Measurements from ENCODE around the gene NSL1.
"Not testable (repeated sequence)": the region's sequence is repeated elsewhere in the genome, so short reads cannot be mapped to it uniquely, and the experiment has no call there.

NSL1 gene

DNA sequence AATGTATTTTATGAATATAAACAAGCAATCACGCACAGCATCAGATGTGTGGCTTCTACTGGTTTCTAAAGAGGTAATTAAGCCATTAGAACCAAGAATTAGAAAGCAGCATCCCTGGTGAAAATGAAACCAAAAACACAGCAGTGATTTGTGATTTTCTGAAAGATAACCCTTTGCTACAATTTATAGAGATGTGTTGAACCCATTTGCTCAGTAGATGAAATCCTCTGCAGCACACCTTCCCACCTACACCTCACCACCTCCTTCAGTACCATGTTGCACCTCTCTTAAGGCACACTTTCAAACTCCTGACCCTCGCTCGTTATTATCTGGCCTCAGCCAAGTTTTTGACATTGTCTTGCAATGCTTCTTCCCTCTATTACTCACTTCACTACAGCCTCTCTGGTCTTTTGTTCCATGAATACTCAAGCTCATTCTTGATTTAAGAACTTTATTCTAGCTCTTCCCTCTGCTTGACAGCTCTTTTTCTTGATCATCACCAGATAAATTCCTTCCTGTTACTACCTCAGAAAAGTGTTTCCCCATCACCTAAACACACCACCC, 38.6 kb downstream of the NSL1 start:
- no peak overlapping the region for H3K4me3 ChIP-seq (ENCODE audit: low read depth, low read length)

DNA sequence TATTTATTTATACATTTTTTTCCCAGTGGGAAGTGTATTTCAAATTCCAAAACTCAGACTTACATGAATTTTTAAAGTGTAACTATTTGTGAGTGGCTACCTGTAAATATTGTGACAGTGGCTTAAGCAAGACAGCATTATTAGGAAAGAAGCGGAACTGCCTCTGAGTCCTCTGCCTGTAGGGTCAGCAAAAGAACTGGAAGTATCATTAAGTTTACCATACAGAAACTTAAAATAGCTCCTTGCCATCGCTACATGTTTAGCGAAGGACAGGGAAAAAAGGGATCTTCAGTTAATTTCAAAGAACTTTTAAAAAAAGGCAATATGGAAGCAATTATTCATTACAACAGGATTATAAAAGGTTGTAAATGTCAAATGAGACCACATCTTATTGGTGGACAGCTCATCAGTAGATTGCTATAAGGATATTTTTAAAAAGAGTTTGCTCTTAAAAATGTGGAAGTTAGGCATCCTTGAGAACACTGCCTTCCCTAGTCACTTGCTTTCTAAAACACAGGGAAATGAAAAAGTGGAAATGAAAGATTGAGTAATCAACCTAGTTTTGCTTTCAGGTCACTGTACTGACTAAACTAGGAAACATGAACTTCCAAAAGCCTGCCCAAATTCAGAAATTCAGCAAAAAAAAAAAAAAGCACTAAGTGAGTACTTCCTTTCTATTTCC, 39.2 kb downstream of the NSL1 start:
- H3K4me3 ChIP-seq (ENCODE audit: low read depth, low read length) = no peak overlapping the region

GRCh38 chr1:212749821-212750535, 41.6 kb downstream of the NSL1 start:
- no peak overlapping the region for H3K4me3 ChIP-seq (ENCODE audit: low read depth, low read length)

DNA sequence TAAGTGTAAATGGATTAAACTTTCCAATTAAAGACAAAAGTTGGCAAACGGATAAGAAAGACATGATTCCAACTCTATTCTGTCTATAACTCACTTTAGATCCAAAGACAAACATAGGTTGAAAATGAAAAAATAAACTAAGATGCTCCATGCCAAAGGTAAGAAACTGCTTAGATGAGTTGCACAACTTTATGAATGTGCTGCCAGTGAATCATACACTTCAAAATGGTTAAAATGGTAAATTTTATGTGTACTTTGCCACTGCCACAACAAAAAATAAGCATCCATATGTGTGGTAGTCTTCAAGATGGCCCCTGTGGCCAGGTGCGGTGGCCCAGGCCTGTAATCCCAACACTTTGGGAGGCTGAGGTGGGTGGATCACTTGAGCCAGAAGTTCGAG, 45.0 kb downstream of the NSL1 start:
- no peak overlapping the region for H3K4me3 ChIP-seq (ENCODE audit: low read depth, low read length)

DNA sequence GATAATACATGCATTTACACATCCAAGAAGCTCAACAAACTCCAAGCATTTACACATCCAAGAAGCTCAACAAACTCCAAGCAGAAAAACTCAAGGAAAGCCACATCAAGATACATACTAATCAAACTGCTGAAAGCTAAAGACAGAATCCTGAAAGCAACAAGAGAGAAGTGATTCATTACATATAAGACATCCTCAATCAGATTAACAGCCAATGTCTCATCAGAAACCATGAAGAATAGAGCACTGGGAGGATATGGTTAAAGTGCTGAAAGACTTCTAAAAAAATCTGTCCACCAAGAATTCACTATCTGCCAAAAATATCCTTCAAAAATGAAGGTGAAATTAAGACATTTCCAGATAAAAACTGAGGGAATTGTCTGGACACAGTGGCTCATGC, 46.3 kb downstream of the NSL1 start:
- no peak overlapping the region for H3K4me3 ChIP-seq (ENCODE audit: low read depth, low read length)

DNA sequence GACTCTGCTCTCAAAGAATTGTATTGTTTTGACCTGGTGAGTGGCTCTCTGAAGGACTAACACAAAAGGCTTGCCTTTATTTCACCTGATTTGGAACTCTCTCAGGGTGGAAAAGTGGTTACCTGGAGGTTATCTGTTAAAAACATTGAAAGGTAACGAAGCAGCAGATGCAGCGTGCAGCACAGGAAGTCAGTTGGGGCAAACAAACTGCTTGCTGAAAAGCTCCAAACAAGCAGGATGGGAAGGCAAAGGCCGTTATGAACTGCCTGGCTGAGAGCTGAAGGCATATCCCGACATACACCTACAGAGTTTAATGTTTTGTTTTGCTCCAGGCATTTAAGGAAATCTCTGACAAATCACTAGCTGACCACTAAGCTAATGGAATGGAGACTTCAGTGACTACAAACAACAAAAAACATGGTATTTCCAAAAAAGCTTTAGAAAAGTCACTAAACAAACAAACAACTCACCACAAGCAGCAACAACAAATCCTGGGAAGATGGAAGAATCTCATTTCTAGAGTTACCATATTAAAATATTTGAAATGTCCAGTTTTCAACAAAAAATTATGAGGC, 47.6 kb downstream of the NSL1 start:
- H3K4me3 ChIP-seq (ENCODE audit: low read depth, low read length) = no peak overlapping the region

DNA sequence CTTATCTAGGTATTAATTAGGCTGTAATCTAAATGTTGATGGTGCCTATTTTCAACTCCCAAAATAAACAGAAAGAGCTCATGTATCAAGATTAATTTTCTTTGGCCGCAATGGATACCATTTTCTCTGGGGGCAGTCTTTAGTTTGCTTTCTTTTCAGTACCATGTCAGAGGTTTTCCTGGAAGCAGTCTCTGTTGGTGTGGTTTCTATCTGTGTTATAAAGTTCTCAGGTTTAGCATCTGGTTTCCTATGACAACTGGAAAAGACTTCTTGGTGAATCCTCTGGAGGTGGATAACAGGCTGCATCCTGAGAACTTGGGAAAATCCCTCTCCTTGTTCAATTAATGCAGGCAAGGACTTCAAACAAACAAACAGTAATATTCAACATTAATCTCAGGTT, 53.2 kb downstream of the NSL1 start:
- H3K4me3 ChIP-seq (ENCODE audit: low read depth, low read length) = no peak overlapping the region

GRCh38 chr1:212737559-212737958, 54.0 kb downstream of the NSL1 start:
- H3K4me3 ChIP-seq (ENCODE audit: low read depth, low read length) = no peak overlapping the region

GRCh38 chr1:212733109-212733508, 58.5 kb downstream of the NSL1 start:
- H3K4me3 ChIP-seq (ENCODE audit: low read depth, low read length) = no peak overlapping the region

DNA sequence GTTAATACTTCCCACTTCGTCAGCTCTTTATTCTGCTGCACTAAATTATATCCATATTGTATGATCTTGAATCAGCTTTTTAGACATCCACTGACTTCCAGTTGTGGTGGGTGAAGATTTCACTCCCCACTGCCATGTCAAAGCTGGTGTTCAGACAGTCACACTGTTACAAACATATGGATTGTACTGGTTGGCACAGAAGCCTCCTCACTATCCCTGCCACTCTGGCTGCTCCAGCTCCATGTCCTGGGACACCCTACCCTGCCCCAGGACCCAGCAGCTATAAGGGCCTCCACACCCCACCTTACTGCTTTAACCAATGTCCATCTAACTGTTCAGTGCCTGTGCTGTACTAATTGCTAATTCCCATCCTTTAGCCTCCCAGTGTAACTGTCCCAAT, 59.9 kb downstream of the NSL1 start:
- H3K4me3 ChIP-seq (ENCODE audit: low read depth, low read length) = no peak overlapping the region

DNA sequence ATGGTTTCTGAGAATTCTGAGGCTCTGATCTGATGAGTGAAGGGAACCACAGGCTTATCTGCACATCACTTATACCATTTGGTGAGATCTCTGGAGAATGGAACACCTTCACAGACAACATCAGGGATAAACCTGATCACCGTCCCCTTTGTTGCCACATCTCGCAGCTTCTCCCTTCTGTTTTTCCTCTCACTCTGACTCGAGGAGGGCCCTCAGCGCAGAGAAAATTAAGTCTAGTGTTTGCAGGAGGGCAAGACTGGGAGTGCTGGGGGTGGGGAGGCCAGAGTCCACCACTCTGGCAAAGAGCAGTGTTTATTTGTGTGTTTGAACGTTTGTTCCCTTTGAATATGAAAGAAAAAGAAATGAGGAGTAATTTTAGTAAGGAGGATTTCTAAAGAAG, 63.0 kb downstream of the NSL1 start:
- H3K4me3 ChIP-seq (ENCODE audit: low read depth, low read length) = no peak overlapping the region

DNA sequence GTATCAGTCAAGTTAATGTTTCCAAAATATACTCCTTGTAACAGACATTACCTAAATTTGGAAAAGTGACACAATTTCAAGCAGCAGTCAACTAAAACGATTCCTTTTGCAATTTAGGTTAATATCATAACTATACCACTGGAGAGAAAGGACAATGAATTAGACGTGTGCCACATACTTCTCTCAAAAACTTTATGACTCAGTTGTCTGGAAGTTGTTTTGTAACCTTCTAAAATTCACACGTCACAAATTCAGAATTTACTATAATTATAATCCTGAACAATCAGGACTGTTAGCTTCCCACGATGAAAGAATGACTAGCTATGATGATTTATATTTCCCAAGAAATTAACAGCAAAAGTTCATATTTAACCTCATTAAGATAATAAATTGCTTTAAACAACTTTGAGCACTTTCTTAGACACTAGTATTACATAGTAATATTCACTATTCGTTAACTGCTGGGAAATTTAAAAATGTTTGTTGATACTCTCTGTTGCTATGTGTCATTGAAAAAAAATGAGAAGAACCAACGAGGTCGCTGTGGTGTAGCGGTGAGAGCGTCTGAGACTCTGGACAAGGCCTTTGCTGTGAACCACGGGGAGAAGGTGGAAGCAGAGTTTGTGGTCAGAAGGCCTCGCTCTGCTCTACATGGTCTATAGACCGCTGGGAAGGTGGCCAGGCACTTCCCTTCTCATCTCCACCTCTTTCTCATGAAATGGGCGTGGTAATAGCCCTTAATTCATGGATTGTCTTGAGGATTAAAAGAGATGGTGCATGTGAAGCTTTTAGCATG, 64.0 kb downstream of the NSL1 start:
- no peak overlapping the region for H3K4me3 ChIP-seq (ENCODE audit: low read depth, low read length)

DNA sequence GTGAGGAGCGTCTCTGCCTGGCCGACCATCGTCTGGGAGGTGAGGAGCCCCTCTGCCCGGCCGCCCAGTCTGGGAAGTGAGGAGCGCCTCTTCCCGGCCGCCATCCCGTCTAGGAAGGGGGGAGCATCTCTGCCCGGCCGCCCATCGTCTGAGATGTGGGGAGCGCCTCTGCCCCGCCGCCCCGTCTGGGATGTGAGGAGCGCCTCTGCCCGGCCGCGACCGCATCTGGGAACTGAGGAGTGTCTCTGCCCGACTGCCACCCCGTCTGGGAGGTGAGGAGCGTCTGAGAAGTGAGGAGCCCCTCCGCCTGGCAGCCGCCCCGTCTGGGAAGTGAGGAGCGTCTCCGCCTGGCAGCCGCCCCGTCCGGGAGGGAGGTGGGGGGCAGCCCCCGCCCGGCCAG, 66.9 kb downstream of the NSL1 start:
- not testable (repeated sequence) for H3K4me3 ChIP-seq (ENCODE audit: low read depth, low read length)

DNA sequence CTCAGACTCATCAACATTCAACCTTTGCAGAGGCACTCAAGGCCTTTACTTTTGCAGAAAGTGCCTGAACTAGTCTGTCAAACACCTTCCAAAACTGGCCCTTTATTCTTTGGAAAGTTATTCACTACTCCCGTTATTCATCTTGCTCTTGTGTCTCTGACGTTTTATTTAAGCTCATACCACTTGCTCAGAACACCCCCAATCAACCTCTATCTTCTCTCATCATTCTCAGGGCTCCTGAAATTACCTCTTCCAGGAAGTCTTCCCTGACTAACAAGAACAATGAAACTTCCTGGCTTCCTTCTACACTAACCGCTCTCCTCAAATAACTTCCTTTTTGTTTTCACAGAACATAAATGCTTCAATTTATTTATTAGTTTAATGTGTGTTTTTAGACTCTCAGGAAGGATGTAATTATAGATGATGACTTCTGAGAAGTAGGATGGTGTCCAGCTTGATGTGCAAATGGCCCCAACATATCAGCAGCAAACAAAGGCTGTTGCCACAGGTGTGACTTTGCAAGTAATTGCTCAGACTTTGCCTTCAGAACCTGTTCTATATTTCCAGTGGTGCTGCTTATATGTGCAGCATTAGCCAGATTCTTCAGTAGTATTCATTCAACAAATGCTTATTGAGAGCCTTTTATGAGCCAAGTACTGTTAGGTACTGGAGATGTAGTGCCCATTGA, 69.2 kb downstream of the NSL1 start:
- H3K4me3 ChIP-seq (ENCODE audit: low read depth, low read length) = no peak overlapping the region

DNA sequence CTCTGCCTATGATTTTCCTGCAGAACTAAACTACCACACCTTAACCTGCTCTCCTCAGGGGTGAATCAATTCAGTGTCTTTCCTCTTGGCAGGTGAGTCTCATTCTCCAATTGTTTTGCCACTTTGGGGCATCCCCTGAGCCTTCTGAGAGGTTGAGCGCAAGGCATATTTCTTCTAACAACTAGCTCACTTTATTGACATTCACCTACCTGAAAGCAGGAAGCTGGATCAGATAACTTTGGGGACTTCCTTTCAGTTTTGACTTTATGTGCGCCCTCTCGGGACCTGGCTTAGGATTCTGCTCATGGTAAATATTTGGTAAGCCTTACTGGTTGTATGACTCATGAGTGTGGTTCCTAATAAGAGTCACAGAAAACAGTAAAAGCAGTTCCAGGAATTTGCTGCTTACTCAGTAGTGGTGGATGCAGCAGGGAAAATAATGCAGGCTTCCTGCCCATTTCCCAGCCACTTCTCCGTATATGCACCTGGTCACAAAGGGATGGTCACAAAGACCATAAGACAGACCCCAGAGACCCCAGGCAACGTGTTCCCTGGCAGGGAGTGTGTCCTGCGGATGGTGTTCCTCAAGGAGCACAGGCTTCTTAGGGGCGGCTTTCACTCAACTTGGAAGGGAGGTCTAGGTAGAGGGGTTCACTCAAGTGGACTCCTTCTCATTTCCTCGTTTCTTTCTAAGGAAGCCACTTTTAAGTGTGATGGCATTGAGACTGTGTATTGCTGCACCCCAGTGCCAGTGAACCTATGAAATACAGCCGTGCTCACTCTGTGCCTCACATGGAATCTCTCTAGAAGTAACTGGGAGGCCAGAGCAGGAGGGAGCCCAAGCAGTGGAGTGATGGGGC, 70.0 kb downstream of the NSL1 start:
- H3K4me3 ChIP-seq (ENCODE audit: low read depth, low read length) = no peak overlapping the region

DNA sequence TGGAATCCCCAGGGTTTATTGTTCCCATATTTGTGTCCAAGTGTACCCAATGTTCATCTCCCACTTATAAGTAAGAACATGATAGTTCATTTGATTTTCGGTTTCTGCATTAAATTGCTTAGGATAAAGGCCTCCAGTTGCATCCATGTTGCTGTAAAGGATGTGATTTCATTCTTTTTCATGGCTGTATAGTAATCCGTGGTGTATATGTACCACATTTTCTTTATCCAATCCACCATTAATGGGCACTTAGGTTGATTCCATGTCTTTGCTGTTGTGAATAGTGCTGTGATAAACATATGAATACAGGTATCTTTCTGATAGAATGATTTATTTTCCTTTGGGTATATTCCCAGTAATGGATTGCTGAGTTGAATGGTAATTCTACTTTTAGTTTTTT, 71.9 kb downstream of the NSL1 start:
- no peak overlapping the region for H3K4me3 ChIP-seq (ENCODE audit: low read depth, low read length)

DNA sequence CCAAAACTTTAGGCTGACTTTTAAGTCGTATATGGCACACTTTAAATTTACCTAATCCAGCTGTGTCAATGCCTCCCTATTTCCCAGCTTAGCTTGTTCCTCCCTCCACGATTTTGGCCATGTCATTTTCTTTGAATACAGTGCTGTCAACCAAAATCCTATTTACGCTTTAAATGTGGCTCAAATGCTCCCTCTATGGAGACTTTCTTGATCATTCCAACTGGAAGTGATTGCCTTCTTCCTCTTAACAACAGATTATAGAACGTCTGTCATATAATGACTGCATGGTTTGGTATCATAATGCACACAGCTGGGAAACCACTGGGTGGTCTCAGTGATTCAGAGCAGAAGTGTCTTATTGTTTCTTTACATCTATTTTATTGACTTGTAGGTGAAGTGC, 73.1 kb downstream of the NSL1 start:
- H3K4me3 ChIP-seq (ENCODE audit: low read depth, low read length) = no peak overlapping the region

DNA sequence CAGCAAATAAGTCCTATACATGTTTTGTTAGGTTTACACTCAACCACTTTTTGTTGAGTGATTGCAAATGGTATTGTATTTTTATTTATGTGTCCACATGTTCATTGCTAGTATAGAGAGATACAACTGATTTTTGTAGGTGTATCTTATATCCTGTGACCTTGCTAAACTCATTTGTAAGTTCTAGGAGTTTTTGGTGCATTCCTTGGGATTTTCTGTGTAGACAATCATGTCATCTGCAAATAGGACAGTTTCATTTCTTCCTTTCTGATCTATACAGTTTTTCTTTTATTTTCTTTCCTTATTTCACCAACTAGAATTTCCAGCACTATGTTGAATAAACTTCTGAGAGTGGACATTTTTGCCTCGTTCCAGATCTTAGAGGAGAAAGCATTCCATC, 75.4 kb downstream of the NSL1 start:
- no peak overlapping the region for H3K4me3 ChIP-seq (ENCODE audit: low read depth, low read length)

GRCh38 chr1:212713465-212714136, 78.0 kb downstream of the NSL1 start:
- H3K4me3 ChIP-seq (ENCODE audit: low read depth, low read length) = no peak overlapping the region
